ENCODE results near the gene KIF21A. TPM values are rescaled to one million over a fixed set of nuclear protein-coding genes. Genes with fewer than 3 reads are reported as not detected.

The KIF21A gene
- total RNA-seq, 1 donor from 2014 or later = 57.3 TPM

GRCh38 chr12:39405580-39405979, 37.3 kb downstream of the KIF21A start:
- no peak for DNase-seq (ENCODE audit: low spot score, unreplicated experiment)
- Mint-ChIP-seq H3K27me3 (no peaks in the 10 kb centered on the region), H3K4me3 (ENCODE audit: low read depth) (no peak overlapping the region), H3K9me3 (ENCODE audit: low read depth) (no peaks in the 10 kb centered on the region), H3K27ac (no peak overlapping the region), H3K36me3 (ENCODE audit: insufficient read depth) (peaks cover 1% of the 10 kb centered on the region), H3K4me1 (ENCODE audit: low read depth) (peaks cover 14% of the 10 kb centered on the region)
- no peak for TF ChIP-seq CTCF (IDR thresholded peaks at IDR 0.05; ENCODE audit: unreplicated experiment)

GRCh38 chr12:39404000-39404399, 38.9 kb downstream of the KIF21A start:
- no peak for DNase-seq (ENCODE audit: low spot score, unreplicated experiment)
- Mint-ChIP-seq H3K4me3 (ENCODE audit: low read depth) (no peak overlapping the region), H3K27ac (no peak overlapping the region), H3K4me1 (ENCODE audit: low read depth) (peaks cover 14% of the 10 kb centered on the region), H3K9me3 (ENCODE audit: low read depth) (no peaks in the 10 kb centered on the region), H3K27me3 (no peaks in the 10 kb centered on the region), H3K36me3 (ENCODE audit: insufficient read depth) (peaks cover 1% of the 10 kb centered on the region)
- TF ChIP-seq CTCF (IDR thresholded peaks at IDR 0.05; ENCODE audit: unreplicated experiment) = no peak

- TF ChIP-seq CTCF (IDR thresholded peaks at IDR 0.05; ENCODE audit: unreplicated experiment) = no peak
- no peaks in the 10 kb centered on the region for H3K27me3 Mint-ChIP-seq
- DNase-seq (ENCODE audit: low spot score, unreplicated experiment) = no peak
Measured at GRCh38 chr12:39403376-39403775, 39.5 kb downstream of the KIF21A start.

DNA sequence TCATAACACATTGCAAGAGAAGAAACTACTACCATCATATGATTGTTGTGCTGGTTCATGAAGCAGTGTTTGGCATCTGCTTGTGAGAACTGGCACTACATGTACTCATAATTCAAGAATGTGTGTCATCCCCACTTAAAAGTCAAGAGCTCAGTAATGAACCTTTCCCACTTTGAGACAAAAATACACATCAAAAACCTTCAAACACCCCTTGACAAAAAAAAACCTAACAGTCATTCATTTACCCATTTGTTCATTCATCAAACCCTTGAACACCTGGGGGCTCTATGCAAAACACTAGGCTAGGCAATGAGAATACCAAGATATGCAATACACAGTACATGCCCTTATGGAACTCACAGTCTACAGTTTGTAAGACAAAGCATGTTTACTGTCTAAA, 40.0 kb downstream of the KIF21A start:
- no peaks in the 10 kb centered on the region for H3K9me3 Mint-ChIP-seq (ENCODE audit: low read depth)

More at GRCh38 chr12:39403376-39403775, 39.5 kb downstream of the KIF21A start:
- H3K4me3 Mint-ChIP-seq (ENCODE audit: low read depth) = no peak overlapping the region
- H3K27ac Mint-ChIP-seq = no peak overlapping the region
- peaks cover 11% of the 10 kb centered on the region for H3K4me1 Mint-ChIP-seq (ENCODE audit: low read depth)
- H3K36me3 Mint-ChIP-seq (ENCODE audit: insufficient read depth) = peaks cover 1% of the 10 kb centered on the region
- H3K9me3 Mint-ChIP-seq (ENCODE audit: low read depth) = no peaks in the 10 kb centered on the region

DNA sequence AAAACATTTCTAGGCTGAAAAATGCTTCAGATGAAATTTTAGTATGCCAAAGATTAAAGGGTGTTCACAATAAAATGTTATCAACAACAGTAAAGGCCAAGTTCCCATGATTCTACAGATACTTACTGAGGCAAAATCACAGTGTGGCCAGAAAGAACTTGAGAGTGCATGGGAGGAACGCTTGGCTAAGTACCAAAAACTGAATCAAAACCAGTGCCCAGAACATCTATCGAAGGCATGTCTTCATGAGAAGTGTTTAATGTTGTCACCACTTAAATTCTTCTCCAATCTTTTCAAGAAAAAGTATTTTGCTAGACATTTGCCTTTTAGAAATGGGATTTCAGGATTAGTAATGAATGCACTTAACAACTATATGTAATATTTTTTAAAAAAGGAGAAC, 41.5 kb downstream of the KIF21A start:
- no peaks in the 10 kb centered on the region for H3K9me3 Mint-ChIP-seq (ENCODE audit: low read depth)
- no peak for TF ChIP-seq CTCF (IDR thresholded peaks at IDR 0.05; ENCODE audit: unreplicated experiment)
- H3K27me3 Mint-ChIP-seq = no peaks in the 10 kb centered on the region
- H3K27ac Mint-ChIP-seq = no peak overlapping the region
- H3K4me3 Mint-ChIP-seq (ENCODE audit: low read depth) = no peak overlapping the region
- peaks cover 5% of the 10 kb centered on the region for H3K4me1 Mint-ChIP-seq (ENCODE audit: low read depth)
- no peak for DNase-seq (ENCODE audit: low spot score, unreplicated experiment)
- H3K36me3 Mint-ChIP-seq (ENCODE audit: insufficient read depth) = peaks cover 1% of the 10 kb centered on the region

More for the DNA sequence above, 40.0 kb downstream of the KIF21A start:
- no peak for TF ChIP-seq CTCF (IDR thresholded peaks at IDR 0.05; ENCODE audit: unreplicated experiment)
- DNase-seq (ENCODE audit: low spot score, unreplicated experiment) = no peak
- Mint-ChIP-seq H3K4me1 (ENCODE audit: low read depth) (peaks cover 10% of the 10 kb centered on the region), H3K27me3 (no peaks in the 10 kb centered on the region), H3K36me3 (ENCODE audit: insufficient read depth) (peaks cover 1% of the 10 kb centered on the region), H3K4me3 (ENCODE audit: low read depth) (no peak overlapping the region), H3K27ac (no peak overlapping the region)

Measured in progenitor cell of endocrine pancreas (in vitro differentiated cells).